KMS-11 (cell line): Measurements from ENCODE around the gene ACVR1B.

Experiments
- H2AFZ ChIP-seq: fragments of 200-600 bp; sonication (generic); 2 replicates; pipeline ENCODE4 v1.6.1; 2016; ENCODE audit warnings: antibody characterized with exemption, mixed run types, low read depth
- H3K27ac ChIP-seq: fragments of 200-600 bp; sonication (generic); 2 replicates; pipeline ENCODE4 v1.6.1; 2016; ENCODE audit warnings: mild to moderate bottlenecking, mixed run types
- H3K27me3 ChIP-seq: fragments of 200-600 bp; sonication (generic); 2 replicates; pipeline ENCODE4 v1.6.1; 2017; ENCODE audit warnings: mild to moderate bottlenecking, low read depth, mixed run types, moderate library complexity; ENCODE audit not compliant: insufficient read depth
- H3K36me3 ChIP-seq: fragments of 200-600 bp; sonication (generic); 2 replicates; pipeline ENCODE4 v1.6.1; 2017; ENCODE audit warnings: mild to moderate bottlenecking, mixed run types; ENCODE audit not compliant: insufficient read depth
- H3K4me1 ChIP-seq: fragments of 200-600 bp; sonication (generic); 2 replicates; pipeline ENCODE4 v1.6.1; 2016; ENCODE audit warnings: mild to moderate bottlenecking, low read depth, mixed run types; ENCODE audit not compliant: poor library complexity, severe bottlenecking
- H3K4me2 ChIP-seq: fragments of 200-600 bp; sonication (generic); 2 replicates; pipeline ENCODE4 v1.7.0; 2016; ENCODE audit warnings: mild to moderate bottlenecking, mixed run types
- H3K4me3 ChIP-seq: fragments of 200-600 bp; sonication (generic); IDR thresholded peaks from 2 replicates; pipeline ENCODE4 v1.6.1; 2017; ENCODE audit warnings: low read depth, low read length, mixed read lengths; ENCODE audit not compliant: insufficient read depth
- H3K79me2 ChIP-seq: fragments of 200-600 bp; sonication (generic); 2 replicates; pipeline ENCODE4 v1.6.1; 2016; ENCODE audit warnings: low read depth, mixed run types; ENCODE audit not compliant: insufficient read depth
- H3K9ac ChIP-seq: fragments of 200-600 bp; sonication (generic); 2 replicates; pipeline ENCODE4 v1.6.1; 2016; ENCODE audit warnings: mild to moderate bottlenecking, mixed run types
- H4K20me1 ChIP-seq: fragments of 200-600 bp; sonication (generic); 2 replicates; pipeline ENCODE4 v1.6.1; 2016; ENCODE audit warnings: mild to moderate bottlenecking, mixed run types; ENCODE audit not compliant: insufficient read depth
- CTCF ChIP-seq: fragments of 200-600 bp; sonication (generic); conservative IDR thresholded peaks from 2 replicates; pipeline ENCODE4 v1.6.1; 2017; ENCODE audit warnings: low read depth, mild to moderate bottlenecking, antibody characterized with exemption, low read length, moderate library complexity, mixed read lengths

ACVR1B gene

GRCh38 chr12:51986834-51987233, 35.3 kb downstream of the ACVR1B start:
- Histone ChIP-seq H4K20me1 (no peaks in the 10 kb centered on the region), H3K79me2 (no peaks in the 10 kb centered on the region), H3K27me3 (no peaks in the 10 kb centered on the region), H3K4me3 (no peak overlapping the region), H2AFZ (no peak overlapping the region), H3K4me2 (no peak overlapping the region), H3K27ac (no peak overlapping the region), H3K4me1 (no peaks in the 10 kb centered on the region), H3K36me3 (no peaks in the 10 kb centered on the region), H3K9ac (no peak overlapping the region)
- no peak for TF ChIP-seq CTCF

GRCh38 chr12:51992246-51992645, 40.7 kb downstream of the ACVR1B start:
- Histone ChIP-seq H3K4me3 (no peak overlapping the region), H4K20me1 (no peaks in the 10 kb centered on the region), H3K36me3 (no peaks in the 10 kb centered on the region), H3K27me3 (no peaks in the 10 kb centered on the region), H3K79me2 (no peaks in the 10 kb centered on the region), H2AFZ (no peak overlapping the region), H3K9ac (no peak overlapping the region), H3K27ac (no peak overlapping the region), H3K4me2 (no peak overlapping the region), H3K4me1 (peaks cover 7% of the 10 kb centered on the region)
- TF ChIP-seq CTCF: no peak

GRCh38 chr12:51994539-51994820, 43.0 kb downstream of the ACVR1B start:
- H3K36me3 ChIP-seq: no peaks in the 10 kb centered on the region
- H3K4me3 ChIP-seq: no peak overlapping the region
- peaks cover 7% of the 10 kb centered on the region for H3K4me1 ChIP-seq
- TF ChIP-seq CTCF: no peak
- H2AFZ ChIP-seq: no peak overlapping the region
- H3K27me3 ChIP-seq: no peaks in the 10 kb centered on the region
- H4K20me1 ChIP-seq: no peaks in the 10 kb centered on the region
- no peak overlapping the region for H3K27ac ChIP-seq
- H3K4me2 ChIP-seq: no peak overlapping the region
- H3K79me2 ChIP-seq: no peaks in the 10 kb centered on the region
- H3K9ac ChIP-seq: no peak overlapping the region

- no peak overlapping the region for H3K4me2 ChIP-seq
- H3K9ac ChIP-seq: no peak overlapping the region
- H2AFZ ChIP-seq: no peak overlapping the region
- H3K79me2 ChIP-seq: no peaks in the 10 kb centered on the region
- no peaks in the 10 kb centered on the region for H4K20me1 ChIP-seq
- no peak for TF ChIP-seq CTCF
- no peak overlapping the region for H3K4me3 ChIP-seq
- no peaks in the 10 kb centered on the region for H3K27me3 ChIP-seq
- H3K27ac ChIP-seq: no peak overlapping the region
- no peaks in the 10 kb centered on the region for H3K36me3 ChIP-seq
- peaks cover 7% of the 10 kb centered on the region for H3K4me1 ChIP-seq
Observed at GRCh38 chr12:51994959-51995358, 43.5 kb downstream of the ACVR1B start.

GRCh38 chr12:51997136-51997535, 45.6 kb downstream of the ACVR1B start:
- no peak for TF ChIP-seq CTCF
- Histone ChIP-seq H3K27me3 (no peaks in the 10 kb centered on the region), H3K9ac (no peak overlapping the region), H3K4me3 (no peak overlapping the region), H3K79me2 (no peaks in the 10 kb centered on the region), H3K27ac (no peak overlapping the region), H3K36me3 (no peaks in the 10 kb centered on the region), H3K4me2 (no peak overlapping the region), H2AFZ (no peak overlapping the region), H4K20me1 (no peaks in the 10 kb centered on the region), H3K4me1 (peaks cover 7% of the 10 kb centered on the region)
